SH-SY5Y (cell line): ENCODE data around the gene TNNI3.

Source experiments
- GATA2 ChIP-seq: IDR thresholded peaks from 2 replicates; pipeline ENCODE4 v1.6.1; 2011; ENCODE audit warnings: mild to moderate bottlenecking, low read depth, low read length
- GATA3 ChIP-seq: IDR thresholded peaks from 2 replicates; pipeline ENCODE4 v1.6.1; 2011; ENCODE audit warnings: low read depth, mild to moderate bottlenecking, low read length, moderate library complexity

GRCh38 chr19:55172741-55173140, 15.2 kb upstream of the TNNI3 start:
- TF ChIP-seq GATA2 (no peak), GATA3 (no peak)
